Measurements from ENCODE around the gene LPP. TPM values are rescaled to one million over a fixed set of nuclear protein-coding genes. Genes with fewer than 3 reads are reported as not detected.

LPP gene
- total RNA-seq, 1 donor: 196 TPM

DNA sequence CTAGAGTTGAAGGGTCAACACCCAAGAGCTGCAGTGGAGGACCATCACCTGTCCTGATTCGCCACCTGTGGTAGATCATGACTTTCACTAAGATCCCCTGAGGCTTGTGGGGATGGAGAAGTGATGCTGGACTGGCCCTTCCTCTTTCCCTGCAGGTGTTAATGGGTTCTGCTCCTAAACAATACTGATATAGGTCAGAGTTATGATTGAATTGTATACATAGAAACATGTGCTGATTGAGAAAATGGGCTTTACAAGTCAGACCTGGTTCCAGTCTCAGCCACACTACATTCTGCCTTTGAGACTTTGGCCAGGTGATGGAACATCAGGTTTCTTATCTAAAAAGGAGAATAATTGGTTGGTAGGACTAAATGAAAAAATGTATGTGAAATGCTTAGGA, 598.9 kb downstream of the LPP start:
- TF ChIP-seq, protein P1, sequence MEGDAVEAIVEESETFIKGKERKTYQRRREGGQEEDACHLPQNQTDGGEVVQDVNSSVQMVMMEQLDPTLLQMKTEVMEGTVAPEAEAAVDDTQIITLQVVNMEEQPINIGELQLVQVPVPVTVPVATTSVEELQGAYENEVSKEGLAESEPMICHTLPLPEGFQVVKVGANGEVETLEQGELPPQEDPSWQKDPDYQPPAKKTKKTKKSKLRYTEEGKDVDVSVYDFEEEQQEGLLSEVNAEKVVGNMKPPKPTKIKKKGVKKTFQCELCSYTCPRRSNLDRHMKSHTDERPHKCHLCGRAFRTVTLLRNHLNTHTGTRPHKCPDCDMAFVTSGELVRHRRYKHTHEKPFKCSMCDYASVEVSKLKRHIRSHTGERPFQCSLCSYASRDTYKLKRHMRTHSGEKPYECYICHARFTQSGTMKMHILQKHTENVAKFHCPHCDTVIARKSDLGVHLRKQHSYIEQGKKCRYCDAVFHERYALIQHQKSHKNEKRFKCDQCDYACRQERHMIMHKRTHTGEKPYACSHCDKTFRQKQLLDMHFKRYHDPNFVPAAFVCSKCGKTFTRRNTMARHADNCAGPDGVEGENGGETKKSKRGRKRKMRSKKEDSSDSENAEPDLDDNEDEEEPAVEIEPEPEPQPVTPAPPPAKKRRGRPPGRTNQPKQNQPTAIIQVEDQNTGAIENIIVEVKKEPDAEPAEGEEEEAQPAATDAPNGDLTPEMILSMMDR (IDR thresholded peaks at IDR 0.05; ENCODE audit: insufficient read depth, low read depth, low read length): no peak
- DNase-seq (ENCODE audit: low read depth): no peak
- H3K4me3 ChIP-seq (ENCODE audit: low read depth, low read length): no peak overlapping the region

DNA sequence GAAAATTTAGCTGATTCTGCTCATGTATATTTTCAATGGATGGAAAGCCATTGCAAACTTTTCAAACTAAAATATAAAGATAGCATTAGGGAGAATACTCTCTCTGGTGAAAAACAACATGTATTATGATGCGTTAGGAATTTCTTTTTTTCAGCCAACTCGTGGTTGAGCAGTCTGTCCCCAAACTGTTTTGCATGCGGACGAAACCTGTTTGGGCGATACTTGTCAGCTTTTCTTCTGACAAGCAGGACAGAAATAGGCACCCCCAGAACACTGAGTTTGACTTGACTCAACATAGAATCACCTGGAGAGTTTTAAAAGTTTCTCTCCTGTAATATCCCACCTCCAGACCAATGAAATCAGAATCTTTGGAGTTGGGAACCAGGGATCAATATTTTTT, 600.3 kb downstream of the LPP start:
- no peak overlapping the region for H3K4me3 ChIP-seq (ENCODE audit: low read depth, low read length)
- DNase-seq (ENCODE audit: low read depth): no peak
- TF ChIP-seq, protein P1 (IDR thresholded peaks at IDR 0.05; ENCODE audit: insufficient read depth, low read depth, low read length): no peak

- DNase-seq (ENCODE audit: low read depth): no peak
- H3K4me3 ChIP-seq (ENCODE audit: low read depth, low read length): no peak overlapping the region
- TF ChIP-seq, protein P1 (IDR thresholded peaks at IDR 0.05; ENCODE audit: insufficient read depth, low read depth, low read length): no peak
These were observed 602.3 kb downstream of the LPP start for GRCh38 chr3:188756241-188756640.

DNA sequence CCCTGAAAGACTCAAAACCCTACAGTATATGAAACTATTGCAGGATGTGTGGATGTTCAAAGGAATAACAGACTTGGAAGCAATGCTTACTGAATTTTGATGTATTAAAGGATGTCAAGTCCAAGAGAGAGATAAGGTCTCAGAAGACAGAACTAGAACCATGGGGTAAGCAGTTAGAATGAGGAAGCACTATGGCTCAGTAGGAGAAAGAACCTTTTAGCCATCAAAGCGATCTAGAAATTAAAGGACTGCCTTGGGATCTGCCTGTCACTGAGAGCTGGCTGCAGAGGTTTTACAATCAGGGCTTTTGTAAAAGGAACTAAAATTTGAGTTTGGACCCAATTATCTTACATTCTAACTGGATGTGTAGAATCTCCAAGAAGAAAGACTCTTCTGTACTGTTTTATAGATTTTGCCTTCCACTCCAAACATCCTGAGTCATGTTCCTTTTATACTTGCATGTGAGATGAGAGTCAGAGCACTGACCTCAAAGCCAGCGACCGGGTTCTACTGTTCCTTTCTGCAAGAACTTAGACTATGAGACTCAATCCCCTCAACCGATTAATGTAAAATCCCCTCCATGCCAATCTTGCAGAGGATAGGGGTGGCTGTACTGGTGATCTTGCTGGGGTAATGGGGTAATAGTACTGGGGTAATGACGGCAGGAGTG, 605.5 kb downstream of the LPP start:
- H3K4me3 ChIP-seq (ENCODE audit: low read depth, low read length): no peak overlapping the region
- no peak for DNase-seq (ENCODE audit: low read depth)
- TF ChIP-seq, protein P1 (IDR thresholded peaks at IDR 0.05; ENCODE audit: insufficient read depth, low read depth, low read length): no peak

DNA sequence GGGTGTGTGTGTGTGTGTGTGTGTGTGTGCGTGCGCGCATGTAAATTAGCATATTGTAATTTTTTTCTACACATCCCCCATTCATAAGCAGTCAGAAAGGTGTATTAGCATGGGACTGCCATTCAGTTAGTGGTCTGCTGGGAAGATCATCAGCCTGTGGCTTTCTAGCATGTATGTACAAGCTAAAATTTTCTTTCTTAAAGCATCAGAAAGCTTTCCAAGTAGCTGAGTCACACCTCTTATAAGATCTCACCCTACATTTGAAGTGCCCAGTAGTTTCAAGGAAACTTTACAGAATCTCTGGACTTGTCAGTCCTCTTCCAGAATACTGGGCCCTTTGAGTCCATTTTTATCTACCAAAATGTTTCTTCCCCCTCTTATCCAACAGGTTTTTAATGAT, 606.5 kb downstream of the LPP start:
- no peak for DNase-seq (ENCODE audit: low read depth)
- TF ChIP-seq, protein P1 (IDR thresholded peaks at IDR 0.05; ENCODE audit: insufficient read depth, low read depth, low read length): no peak

GRCh38 chr3:188761439-188761838, 607.5 kb downstream of the LPP start:
- TF ChIP-seq, protein P1 (IDR thresholded peaks at IDR 0.05; ENCODE audit: insufficient read depth, low read depth, low read length): no peak
- no peak for DNase-seq (ENCODE audit: low read depth)
- H3K4me3 ChIP-seq (ENCODE audit: low read depth, low read length): no peak overlapping the region

More for the DNA sequence above, 606.5 kb downstream of the LPP start:
- no peak overlapping the region for H3K4me3 ChIP-seq (ENCODE audit: low read depth, low read length)

DNA sequence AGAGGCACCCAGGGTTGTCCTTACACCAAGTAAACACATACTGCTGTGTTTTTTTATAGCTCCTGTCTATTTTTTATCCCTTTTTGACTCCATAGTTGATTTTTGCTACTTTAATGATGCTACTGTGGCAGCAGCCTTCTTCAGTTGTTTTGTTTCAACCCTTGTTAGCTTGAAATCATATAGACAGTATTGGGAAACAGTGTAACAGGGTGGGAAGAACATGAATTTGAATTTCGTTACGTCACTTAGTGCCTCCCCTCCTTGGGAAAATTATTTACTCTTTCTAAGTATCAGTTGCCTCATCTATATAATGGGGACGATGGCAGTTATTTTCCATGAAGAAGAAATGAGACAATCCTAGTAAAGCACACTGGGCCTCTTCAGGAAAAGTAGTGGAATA, 608.0 kb downstream of the LPP start:
- H3K4me3 ChIP-seq (ENCODE audit: low read depth, low read length): no peak overlapping the region
- TF ChIP-seq, protein P1 (IDR thresholded peaks at IDR 0.05; ENCODE audit: insufficient read depth, low read depth, low read length): no peak
- no peak for DNase-seq (ENCODE audit: low read depth)
